Gastroesophageal sphincter (tissue), 4 donors: ENCODE measurements around the gene ETS1. TPM values are rescaled to one million over a fixed set of nuclear protein-coding genes. Genes with fewer than 3 reads are reported as not detected.
A peak's percentile ranks its signal among the peaks of the same experiment; 100 is the strongest.

Experiments used
- ATAC-seq: fragments of 150-250 bp; one replicate; pipeline ENCODE4 v1.9.1; 2016; ENCODE audit warnings: mild to moderate bottlenecking, moderate library complexity
- H3K27ac ChIP-seq, 4 donors: fragments of 200-600 bp; sonication (generic) in 3 of 4; 1 replicate in 3 of 4; 2 replicates in 1 of 4; pipeline ENCODE4 v1.5.1; 2016 to 2019
- H3K27me3 ChIP-seq: fragments of 200-600 bp; sonication (generic); one replicate; pipeline ENCODE4 v1.5.1; 2019
- H3K36me3 ChIP-seq, 2 donors: fragments of 200-600 bp; sonication (generic); one replicate each; pipeline ENCODE4 v1.5.1; 2019; ENCODE audit warnings: control low read depth in 1 of 2
- H3K4me1 ChIP-seq, 3 donors: fragments of 200-600 bp; sonication (generic); 1 replicate in 2 of 3; 2 replicates in 1 of 3; pipeline ENCODE4 v1.5.1; 2016 to 2019; ENCODE audit warnings: control low read depth in 2 of 3
- H3K4me3 ChIP-seq, 2 donors: fragments of 200-600 bp; sonication (generic); one replicate each; pipeline ENCODE4 v1.5.1; 2019; ENCODE audit warnings: mild to moderate bottlenecking in 1 of 2, moderate library complexity in 1 of 2
- H3K9me3 ChIP-seq, 3 donors: fragments of 200-600 bp; sonication (generic); one replicate each; pipeline ENCODE4 v1.5.1; 2017 to 2019; ENCODE audit warnings: control low read depth in 2 of 3
- EP300 ChIP-seq: sonication (generic); formaldehyde crosslinking; IDR thresholded peaks from one replicate; pipeline ENCODE4 v1.6.1; 2017; ENCODE audit warnings: antibody characterized with exemption, mild to moderate bottlenecking
- POLR2A ChIP-seq, 2 donors: fragments of 450-650 bp; IDR thresholded peaks; one replicate each; pipeline ENCODE4 v1.6.1; 2017; ENCODE audit warnings: antibody characterized with exemption in 2 of 2, mild to moderate bottlenecking in 2 of 2, moderate library complexity in 1 of 2
- POLR2AphosphoS5 ChIP-seq: sonication (generic); formaldehyde crosslinking; IDR thresholded peaks from one replicate; pipeline ENCODE4 v1.6.1; 2017; ENCODE audit warnings: antibody characterized with exemption
- WGBS, 2 donors: methylation state at CpG; one replicate each; pipeline ENCODE4 v1.1.5; 2018; ENCODE audit warnings: low coverage in 1 of 2; 5-methylcytosine and 5-hydroxymethylcytosine counted together
- total RNA-seq, 4 donors: library from RNA; depleted of rRNA; stranded (reverse); fragments of >200 nt; gene quantifications; one replicate each; pipeline ENCODE4 v1.1.0, GENCODE V29; 2016
- TF ChIP-seq, protein P1 (sequence below), 4 experiments: fragments of 200-600 bp in 2 of 4; fragments of 450-650 bp in 2 of 4; sonication (generic) in 1 of 4; IDR thresholded peaks; one replicate each; pipeline ENCODE4 v1.5.1; 2017 to 2019; ENCODE audit warnings: antibody characterized with exemption in 4 of 4, mild to moderate bottlenecking in 2 of 4, moderate library complexity in 2 of 4

ETS1 gene
- total RNA-seq, 4 donors from 2014 or later, result 32.2 to 65.2 (median 51.0) TPM

- TF ChIP-seq POLR2AphosphoS5, result no peak
- TF ChIP-seq, protein P1, sequence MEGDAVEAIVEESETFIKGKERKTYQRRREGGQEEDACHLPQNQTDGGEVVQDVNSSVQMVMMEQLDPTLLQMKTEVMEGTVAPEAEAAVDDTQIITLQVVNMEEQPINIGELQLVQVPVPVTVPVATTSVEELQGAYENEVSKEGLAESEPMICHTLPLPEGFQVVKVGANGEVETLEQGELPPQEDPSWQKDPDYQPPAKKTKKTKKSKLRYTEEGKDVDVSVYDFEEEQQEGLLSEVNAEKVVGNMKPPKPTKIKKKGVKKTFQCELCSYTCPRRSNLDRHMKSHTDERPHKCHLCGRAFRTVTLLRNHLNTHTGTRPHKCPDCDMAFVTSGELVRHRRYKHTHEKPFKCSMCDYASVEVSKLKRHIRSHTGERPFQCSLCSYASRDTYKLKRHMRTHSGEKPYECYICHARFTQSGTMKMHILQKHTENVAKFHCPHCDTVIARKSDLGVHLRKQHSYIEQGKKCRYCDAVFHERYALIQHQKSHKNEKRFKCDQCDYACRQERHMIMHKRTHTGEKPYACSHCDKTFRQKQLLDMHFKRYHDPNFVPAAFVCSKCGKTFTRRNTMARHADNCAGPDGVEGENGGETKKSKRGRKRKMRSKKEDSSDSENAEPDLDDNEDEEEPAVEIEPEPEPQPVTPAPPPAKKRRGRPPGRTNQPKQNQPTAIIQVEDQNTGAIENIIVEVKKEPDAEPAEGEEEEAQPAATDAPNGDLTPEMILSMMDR (IDR thresholded peaks at IDR 0.05), result no peak
- TF ChIP-seq EP300, result no peak
- TF ChIP-seq POLR2A (IDR thresholded peaks at IDR 0.05), result no peak
- no peak for ATAC-seq
- no peaks in the 10 kb centered on the region for H3K36me3 ChIP-seq
- WGBS, 2 donors, result 37 to 53% methylated on average over 4 to 5 of the region's 5 CpGs
- H3K4me1 ChIP-seq, result peaks cover 9 to 100% (median 78%) of the 10 kb centered on the region in 3 donors
- no peak overlapping the region for H3K4me3 ChIP-seq
- no peaks in the 10 kb centered on the region for H3K9me3 ChIP-seq
- peak overlapping the region; percentile 52 to 81 (median 56) for H3K27ac ChIP-seq
- H3K27me3 ChIP-seq, result no peaks in the 10 kb centered on the region
Measured at GRCh38 chr11:128501632-128502549, 85.5 kb downstream of the ETS1 start.

DNA sequence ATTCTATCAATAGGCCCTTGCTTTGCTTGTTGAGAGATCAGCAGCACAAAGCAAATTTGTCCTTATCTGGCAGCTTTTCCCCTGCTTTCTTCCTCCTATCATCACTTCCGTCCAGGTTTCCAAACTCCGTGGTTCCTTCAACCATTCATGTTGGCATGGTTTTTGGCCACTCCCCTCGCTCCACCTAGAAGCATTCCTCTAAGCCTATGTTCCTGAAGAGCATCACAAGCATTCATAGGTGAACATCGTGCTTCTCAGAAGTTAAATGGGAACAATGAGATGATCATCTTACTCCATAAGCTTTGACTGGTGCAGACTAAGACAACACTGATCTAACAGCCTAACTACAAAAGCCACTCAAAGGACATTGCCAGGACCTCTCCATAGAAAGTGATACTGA is 86.3 kb downstream of the ETS1 start:
- H3K9me3 ChIP-seq, result no peaks in the 10 kb centered on the region
- H3K36me3 ChIP-seq, result no peaks in the 10 kb centered on the region
- TF ChIP-seq POLR2AphosphoS5 (no peak), POLR2A (IDR thresholded peaks at IDR 0.05) (no peak), EP300 (no peak)
- TF ChIP-seq, protein P1 (IDR thresholded peaks at IDR 0.05), result no peak
- H3K4me1 ChIP-seq, result peaks cover 15 to 100% (median 80%) of the 10 kb centered on the region in 3 donors
- H3K27ac ChIP-seq, result peak overlapping the region in 3 of 4 donors; percentile 54 to 81 (median 80)
- no peaks in the 10 kb centered on the region for H3K27me3 ChIP-seq
- 59 to 79% methylated on average over 2 to 4 of the region's 4 CpGs for WGBS, 2 donors
- no peak for ATAC-seq
- no peak overlapping the region for H3K4me3 ChIP-seq

DNA sequence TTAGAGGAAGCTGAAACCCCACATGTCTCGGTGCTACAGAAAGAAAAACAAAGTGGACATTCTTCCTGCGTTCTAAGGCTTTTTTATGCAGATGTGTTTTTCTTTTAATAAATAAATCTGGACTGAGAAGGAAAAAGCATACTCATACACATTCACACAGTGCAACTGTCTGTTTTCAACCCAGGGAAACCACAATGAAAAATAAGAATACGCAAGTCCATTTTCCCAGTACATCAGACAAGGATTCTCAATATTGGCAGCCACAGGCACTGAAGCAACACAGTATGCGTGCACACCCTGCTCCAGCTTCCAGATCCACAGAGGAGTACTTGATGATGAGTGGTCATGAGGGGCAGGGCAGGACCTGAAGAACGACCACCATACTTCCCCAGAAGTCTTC is 86.9 kb downstream of the ETS1 start:
- Histone ChIP-seq H3K27ac (peak overlapping the region in 3 of 4 donors; percentile 54 to 81 (median 80)), H3K9me3 (no peaks in the 10 kb centered on the region), H3K36me3 (no peaks in the 10 kb centered on the region), H3K4me3 (no peak overlapping the region), H3K27me3 (no peaks in the 10 kb centered on the region), H3K4me1 (peaks cover 15 to 100% (median 79%) of the 10 kb centered on the region in 3 donors)
- TF ChIP-seq POLR2A (IDR thresholded peaks at IDR 0.05) (no peak), POLR2AphosphoS5 (no peak), EP300 (no peak)
- TF ChIP-seq, protein P1 (IDR thresholded peaks at IDR 0.05), result no peak
- no peak for ATAC-seq
- WGBS, 2 donors, result 57 to 69% methylated on average over 4 to 5 of the region's 5 CpGs

DNA sequence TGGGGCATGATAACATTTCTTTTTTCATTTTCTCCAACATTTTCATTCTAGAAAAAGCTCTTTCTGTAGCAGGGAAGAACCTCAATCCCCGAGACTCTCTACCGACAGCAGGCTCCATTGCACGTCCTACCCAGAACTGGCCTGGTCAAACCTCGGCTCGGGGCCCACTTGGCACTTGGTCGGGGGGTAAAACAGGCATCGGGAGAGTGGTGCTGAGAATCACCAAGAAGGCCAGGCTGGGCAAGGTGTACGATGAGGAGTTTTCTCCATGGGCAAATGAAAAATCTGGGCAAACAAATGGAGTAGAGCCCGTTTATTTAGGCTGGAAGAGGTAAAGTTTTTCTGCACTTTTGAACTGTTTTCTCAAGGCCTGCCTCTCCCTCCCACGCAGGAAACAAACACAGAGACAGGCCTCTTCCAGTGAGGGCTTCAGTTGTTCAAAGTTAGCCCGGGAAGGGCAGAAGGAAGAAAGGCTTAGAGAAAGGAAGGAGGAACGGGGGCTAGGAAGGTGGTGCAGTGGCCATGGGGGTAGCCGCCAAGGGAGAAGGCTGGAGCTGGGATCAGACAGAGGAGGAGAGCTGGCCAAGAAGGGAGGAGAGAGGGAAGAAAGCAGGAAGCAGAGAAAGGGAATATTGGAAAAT is 87.6 kb downstream of the ETS1 start:
- WGBS, 2 donors, result 54 to 72% methylated on average over 2 to 11 of the region's 13 CpGs
- no peak for ATAC-seq
- no peaks in the 10 kb centered on the region for H3K27me3 ChIP-seq

More for the DNA sequence above, 87.6 kb downstream of the ETS1 start:
- Histone ChIP-seq H3K9me3 (no peaks in the 10 kb centered on the region), H3K36me3 (no peaks in the 10 kb centered on the region), H3K4me1 (peaks cover 15 to 100% (median 76%) of the 10 kb centered on the region in 3 donors), H3K27ac (peak overlapping the region in 3 of 4 donors; percentile 57 to 81 (median 80)), H3K4me3 (no peak overlapping the region)
- TF ChIP-seq POLR2AphosphoS5, result no peak
- no peak for TF ChIP-seq POLR2A (IDR thresholded peaks at IDR 0.05)
- TF ChIP-seq EP300, result no peak
- TF ChIP-seq, protein P1 (IDR thresholded peaks at IDR 0.05), result no peak
